GM19035 (cell line): Measurements from ENCODE around the gene CSGALNACT2.
"Not testable (repeated sequence)": the region's sequence is repeated elsewhere in the genome, so short reads cannot be mapped to it uniquely, and the experiment has no call there.

Experiments used
- ATAC-seq: cut with Tn5 transposase; IDR thresholded peaks from one replicate; pipeline ENCODE4 v1.9.1; 2021; ENCODE audit not compliant: unreplicated experiment

CSGALNACT2 gene

GRCh38 chr10:43137717-43138020 is 576 bp upstream of the CSGALNACT2 start:
- ATAC-seq, result peak; percentile 45

GRCh38 chr10:43138757-43139241 is 554 bp downstream of the CSGALNACT2 start:
- ATAC-seq, result peak; percentile 43

GRCh38 chr10:43141421-43141820 is 3.2 kb downstream of the CSGALNACT2 start:
- no peak for ATAC-seq

GRCh38 chr10:43145311-43145710 is 7.1 kb downstream of the CSGALNACT2 start:
- no peak for ATAC-seq

- not testable (repeated sequence) for ATAC-seq
Measured at GRCh38 chr10:43145936-43146335, 7.7 kb downstream of the CSGALNACT2 start.

- no peak for ATAC-seq
Measured at GRCh38 chr10:43151371-43151770, 13.1 kb downstream of the CSGALNACT2 start.

GRCh38 chr10:43153901-43154300 is 15.7 kb downstream of the CSGALNACT2 start:
- no peak for ATAC-seq

- no peak for ATAC-seq
Measured at GRCh38 chr10:43155221-43155620, 17.0 kb downstream of the CSGALNACT2 start.

- no peak for ATAC-seq
Measured at GRCh38 chr10:43155741-43156140, 17.5 kb downstream of the CSGALNACT2 start.

- ATAC-seq, result no peak
Measured at GRCh38 chr10:43156590-43157341, 18.5 kb downstream of the CSGALNACT2 start.

GRCh38 chr10:43158636-43159035 is 20.4 kb downstream of the CSGALNACT2 start:
- no peak for ATAC-seq

GRCh38 chr10:43160046-43160920 is 22.0 kb downstream of the CSGALNACT2 start:
- no peak for ATAC-seq

GRCh38 chr10:43160921-43161255 is 22.6 kb downstream of the CSGALNACT2 start:
- ATAC-seq, result no peak

- no peak for ATAC-seq
Measured at GRCh38 chr10:43162604-43163003, 24.4 kb downstream of the CSGALNACT2 start.

- ATAC-seq, result no peak
Measured at GRCh38 chr10:43166207-43166879, 28.1 kb downstream of the CSGALNACT2 start.

GRCh38 chr10:43166880-43167497 is 28.7 kb downstream of the CSGALNACT2 start:
- no peak for ATAC-seq

GRCh38 chr10:43167498-43167889 is 29.2 kb downstream of the CSGALNACT2 start:
- ATAC-seq, result no peak

- ATAC-seq, result no peak
Measured at GRCh38 chr10:43170491-43170890, 32.2 kb downstream of the CSGALNACT2 start.

GRCh38 chr10:43172645-43173044 is 34.4 kb downstream of the CSGALNACT2 start:
- ATAC-seq, result no peak

- no peak for ATAC-seq
Measured at GRCh38 chr10:43173120-43173519, 34.9 kb downstream of the CSGALNACT2 start.

GRCh38 chr10:43174969-43175368 is 36.7 kb downstream of the CSGALNACT2 start:
- no peak for ATAC-seq
